ENCODE measurements around the gene DNM3. TPM values are rescaled to one million over a fixed set of nuclear protein-coding genes. Genes with fewer than 3 reads are reported as not detected.

Gene DNM3
- 2.0 TPM in 2 replicates for total RNA-seq

GRCh38 chr1:171841050-171841910, at the start of gene DNM3:
Gene DNM3, plus strand, starts transcription at chr1:171841498. Its CDS starts 159 bp downstream, at chr1:171841657.

GRCh38 chr1:172420385-172420784, 579.1 kb downstream of the DNM3 start, which contains the start of gene C1orf105:
Gene C1orf105, plus strand, starts transcription at chr1:172420685. Its CDS starts 201 bp downstream, at chr1:172420886.

GRCh38 chr1:172443666-172444453, 602.6 kb downstream of the DNM3 start, which contains the start of gene PIGC:
Gene PIGC, minus strand, starts transcription at chr1:172444069. Its CDS starts 1,447 bp downstream, at chr1:172442622.

Small RNA genes lying within 50 kb of the gene (small RNA-seq; reads per million reads assigned to genes)
- 0.12 reads per million for gene MIR199A2
- not detected for gene RNU6-157P

Other genes starting within 250 kb of the DNM3 start
- gene MYOCOS, start 219.3 kb upstream of the DNM3 start, total RNA-seq: not detected in 2 replicates
- not detected in 2 replicates for gene MYOC, start 188.8 kb upstream of the DNM3 start, total RNA-seq
- gene VAMP4, start 99.4 kb upstream of the DNM3 start, total RNA-seq: 6.7 and 7.4 TPM in 2 replicates
- gene METTL13, start 59.8 kb upstream of the DNM3 start, total RNA-seq: 16.6 and 17.7 TPM in 2 replicates

Measured in placental epithelial cell (primary cell).